Activated CD4-positive, alpha-beta memory T cell treated with anti-CD3 and anti-CD28 coated beads for 36 hours (primary cell): ENCODE measurements around the gene NUP98. TPM values are rescaled to one million over a fixed set of nuclear protein-coding genes. Genes with fewer than 3 reads are reported as not detected.
"Not testable (repeated sequence)": the region's sequence is repeated elsewhere in the genome, so short reads cannot be mapped to it uniquely, and the experiment has no call there.

Experiments used
- CTCF ChIA-PET: fragments of 350-600 bp; sonication (Branson Sonifier 250); formaldehyde crosslinking; loops from one replicate; lab custom pipeline; 2021; ENCODE audit warnings: antibody characterized with exemption, inconsistent platforms; lab: Charles Lee
- POLR2A ChIA-PET: fragments of 350-600 bp; sonication (Branson Sonifier 250); formaldehyde crosslinking; loops from one replicate; lab custom pipeline; 2021; ENCODE audit warnings: antibody characterized with exemption; lab: Charles Lee
- DNase-seq: peaks from one replicate; pipeline ENCODE4 v3.0.0-alpha.2; 2020
- H3K27ac Mint-ChIP-seq: one replicate; pipeline ENCODE4 v1.8.0; 2021; ENCODE audit warnings: mixed read lengths
- H3K27me3 Mint-ChIP-seq: one replicate; pipeline ENCODE4 v1.8.0; 2021; ENCODE audit warnings: mixed read lengths
- H3K36me3 Mint-ChIP-seq: one replicate; pipeline ENCODE4 v1.8.0; 2021; ENCODE audit warnings: mixed read lengths
- H3K4me1 Mint-ChIP-seq: one replicate; pipeline ENCODE4 v1.8.0; 2021; ENCODE audit warnings: low read depth, mixed read lengths
- H3K4me3 Mint-ChIP-seq: one replicate; pipeline ENCODE4 v1.8.0; 2021; ENCODE audit warnings: mild to moderate bottlenecking, mixed read lengths
- H3K9me3 Mint-ChIP-seq: one replicate; pipeline ENCODE4 v1.8.0; 2021; ENCODE audit warnings: mixed read lengths
- intact Hi-C: fragments of 100-400 bp; cut with micrococcal nuclease; formaldehyde crosslinking; loops from one replicate; pipeline ENCODE4 v1.15.1; 2023
- total RNA-seq, 2 experiments: library from RNA; stranded (reverse); gene quantifications; one replicate each; pipeline ENCODE4 v1.2.3, GENCODE V29; 2021

Gene NUP98
- total RNA-seq, 2 experiments from 2014 or later: 90.6 to 104 TPM

- CTCF ChIA-PET: interaction anchor here (1.1 to 2.7 kb wide), 2 partner anchors 17 to 258 kb away, joined by 3 to 9 read pairs; partner anchors contain the start of gene NUP98
- not testable (repeated sequence) for DNase-seq
Observed at GRCh38 chr11:3814832-3815231, 17.5 kb upstream of the NUP98 start.

GRCh38 chr11:3810951-3811350, 13.6 kb upstream of the NUP98 start:
- H3K27ac Mint-ChIP-seq: no peak overlapping the region
- intact Hi-C loops: no loop called here
- H3K27me3 Mint-ChIP-seq: no peaks in the 10 kb centered on the region
- H3K4me1 Mint-ChIP-seq: peaks cover 14% of the 10 kb centered on the region
- H3K9me3 Mint-ChIP-seq: no peaks in the 10 kb centered on the region
- no peak overlapping the region for H3K4me3 Mint-ChIP-seq
- no peak for DNase-seq
- CTCF ChIA-PET: interaction anchor here (1.1 to 5.3 kb wide), 3 partner anchors 25 to 262 kb away, joined by 3 to 40 read pairs (median 3); no protein-coding TSS in a partner anchor
- POLR2A ChIA-PET: interaction anchor here (0.7 to 1.1 kb wide), 3 partner anchors 13 to 43 kb away, joined by 3 read pairs; no protein-coding TSS in a partner anchor
- no peaks in the 10 kb centered on the region for H3K36me3 Mint-ChIP-seq

More at GRCh38 chr11:3814832-3815231, 17.5 kb upstream of the NUP98 start:
- H3K36me3 Mint-ChIP-seq, H3K27ac Mint-ChIP-seq, H3K27me3 Mint-ChIP-seq, H3K9me3 Mint-ChIP-seq, POLR2A ChIA-PET, H3K4me3 Mint-ChIP-seq, H3K4me1 Mint-ChIP-seq, intact Hi-C loops: not testable (repeated sequence)

GRCh38 chr11:3810446-3810845, 13.1 kb upstream of the NUP98 start:
- CTCF ChIA-PET: interaction anchor here (1.1 to 5.3 kb wide), 6 partner anchors 9 to 262 kb away, joined by 3 to 40 read pairs (median 14); no protein-coding TSS in a partner anchor
- no peak for DNase-seq
- Mint-ChIP-seq H3K4me3 (no peak overlapping the region), H3K9me3 (no peaks in the 10 kb centered on the region), H3K4me1 (peaks cover 14% of the 10 kb centered on the region), H3K36me3 (no peaks in the 10 kb centered on the region), H3K27me3 (no peaks in the 10 kb centered on the region), H3K27ac (no peak overlapping the region)
- POLR2A ChIA-PET: interaction anchor here (0.7 to 1.1 kb wide), 3 partner anchors 12 to 44 kb away, joined by 3 read pairs; no protein-coding TSS in a partner anchor
- intact Hi-C loops: no loop called here

GRCh38 chr11:3809624-3809928, 12.2 kb upstream of the NUP98 start:
- Mint-ChIP-seq H3K9me3 (no peaks in the 10 kb centered on the region), H3K4me3 (no peak overlapping the region), H3K36me3 (no peaks in the 10 kb centered on the region), H3K27ac (no peak overlapping the region), H3K27me3 (no peaks in the 10 kb centered on the region), H3K4me1 (peaks cover 14% of the 10 kb centered on the region)
- POLR2A ChIA-PET: interaction anchor here (1.1 kb wide), 1 partner anchor 24 kb away, joined by 3 read pairs; no protein-coding TSS in a partner anchor
- intact Hi-C loops: loop anchor here (1.0 to 5.0 kb wide), 3 partner anchors 24 to 127 kb away; no protein-coding TSS in a partner anchor
- no peak for DNase-seq
- CTCF ChIA-PET: interaction anchor here (1.0 to 5.3 kb wide), 25 partner anchors 10 to 263 kb away, joined by 3 to 40 read pairs (median 6); partner anchors contain the start of genes NUP98 and RHOG

- no peaks in the 10 kb centered on the region for H3K36me3 Mint-ChIP-seq
- H3K9me3 Mint-ChIP-seq: no peaks in the 10 kb centered on the region
- peak overlapping the region; percentile 71 for H3K4me3 Mint-ChIP-seq
- intact Hi-C loops: loop anchor here (1.0 to 5.0 kb wide), 4 partner anchors 12 to 127 kb away; partner anchors contain the start of gene NUP98
- POLR2A ChIA-PET: interaction anchor here (0.6 to 2.5 kb wide), 4 partner anchors 11 to 430 kb away, joined by 3 to 15 read pairs (median 3); partner anchors contain the start of genes NUP98 and ZNF195
- CTCF ChIA-PET: interaction anchor here (0.6 to 5.3 kb wide), 32 partner anchors 10 to 264 kb away, joined by 3 to 40 read pairs (median 6); partner anchors contain the start of genes NUP98 and RHOG
- H3K27me3 Mint-ChIP-seq: no peaks in the 10 kb centered on the region
- peaks cover 18% of the 10 kb centered on the region for H3K4me1 Mint-ChIP-seq
- peak; percentile 64 for DNase-seq
- peak overlapping the region; percentile 21 for H3K27ac Mint-ChIP-seq
Observed at GRCh38 chr11:3808861-3809623, 11.7 kb upstream of the NUP98 start.

- peak within 1 kb of the TSS; percentile 84 for H3K4me3 Mint-ChIP-seq
- no peaks in the 10 kb centered on the region for H3K36me3 Mint-ChIP-seq
- no peaks in the 10 kb centered on the region for H3K9me3 Mint-ChIP-seq
- ChIA-PET CTCF (interaction anchor here (0.6 to 5.3 kb wide), 38 partner anchors 8 to 284 kb away, joined by 3 to 40 read pairs (median 4); partner anchors contain the start of genes NUP98 and RHOG), POLR2A (interaction anchor here (0.6 to 2.5 kb wide), 7 partner anchors 10 to 429 kb away, joined by 3 to 15 read pairs (median 3); partner anchors contain the start of genes NUP98 and ZNF195)
- H3K27ac Mint-ChIP-seq: peak within 1 kb of the TSS; percentile 80
- no peaks in the 10 kb centered on the region for H3K27me3 Mint-ChIP-seq
- H3K4me1 Mint-ChIP-seq: peaks cover 19% of the 10 kb centered on the region
- DNase-seq: peak; percentile 77
- intact Hi-C loops: loop anchor here (1.0 to 5.0 kb wide), 3 partner anchors 11 to 126 kb away; partner anchors contain the start of gene NUP98
Observed at GRCh38 chr11:3807909-3808860, 10.8 kb upstream of the NUP98 start, which contains the start of gene PGAP2. Gene PGAP2 (plus strand): TSS chr11:3808560. CDS start chr11:3811260, 2,700 bp downstream.

- ChIA-PET POLR2A (no interaction called here), CTCF (interaction anchor here (1.0 to 1.1 kb wide), 2 partner anchors 21 to 51 kb away, joined by 3 read pairs; no protein-coding TSS in a partner anchor)
- intact Hi-C loops: no loop called here
- H3K4me3 Mint-ChIP-seq: no peak overlapping the region
- H3K9me3 Mint-ChIP-seq: no peaks in the 10 kb centered on the region
- H3K27me3 Mint-ChIP-seq: no peaks in the 10 kb centered on the region
- H3K36me3 Mint-ChIP-seq: no peaks in the 10 kb centered on the region
- DNase-seq: no peak
- no peak overlapping the region for H3K27ac Mint-ChIP-seq
- H3K4me1 Mint-ChIP-seq: peaks cover 21% of the 10 kb centered on the region
Observed at GRCh38 chr11:3803726-3804495, 6.6 kb upstream of the NUP98 start.

GRCh38 chr11:3802011-3802790, 4.8 kb upstream of the NUP98 start:
- Mint-ChIP-seq H3K9me3 (no peaks in the 10 kb centered on the region), H3K27me3 (no peaks in the 10 kb centered on the region), H3K27ac (no peak overlapping the region), H3K4me3 (no peak overlapping the region), H3K36me3 (no peaks in the 10 kb centered on the region), H3K4me1 (peaks cover 16% of the 10 kb centered on the region)
- POLR2A ChIA-PET: no interaction called here
- no peak for DNase-seq
- intact Hi-C loops: no loop called here
- CTCF ChIA-PET: no interaction called here

- intact Hi-C loops: no loop called here
- no peaks in the 10 kb centered on the region for H3K9me3 Mint-ChIP-seq
- POLR2A ChIA-PET: interaction anchor here (1.0 to 1.1 kb wide), 2 partner anchors 14 to 18 kb away, joined by 3 to 5 read pairs; no protein-coding TSS in a partner anchor
- no peak overlapping the region for H3K4me3 Mint-ChIP-seq
- H3K27ac Mint-ChIP-seq: no peak overlapping the region
- DNase-seq: no peak
- peaks cover 8% of the 10 kb centered on the region for H3K36me3 Mint-ChIP-seq
- no peaks in the 10 kb centered on the region for H3K27me3 Mint-ChIP-seq
- CTCF ChIA-PET: interaction anchor here (0.8 to 3.3 kb wide), 3 partner anchors 8 to 16 kb away, joined by 3 to 40 read pairs (median 4); partner anchors contain the start of gene PGAP2
- H3K4me1 Mint-ChIP-seq: peaks cover 30% of the 10 kb centered on the region
Observed at GRCh38 chr11:3799873-3800272, 2.5 kb upstream of the NUP98 start.

GRCh38 chr11:3799143-3799542, 1.8 kb upstream of the NUP98 start:
- H3K4me1 Mint-ChIP-seq: peaks cover 34% of the 10 kb centered on the region
- no peaks in the 10 kb centered on the region for H3K27me3 Mint-ChIP-seq
- POLR2A ChIA-PET: interaction anchor here (1.0 to 2.0 kb wide), 3 partner anchors 9 to 17 kb away, joined by 3 to 15 read pairs (median 5); partner anchors contain the start of gene PGAP2
- H3K27ac Mint-ChIP-seq: peak overlapping the region; percentile 61
- no peaks in the 10 kb centered on the region for H3K9me3 Mint-ChIP-seq
- H3K4me3 Mint-ChIP-seq: peak overlapping the region; percentile 90
- intact Hi-C loops: no loop called here
- no peak for DNase-seq
- H3K36me3 Mint-ChIP-seq: peaks cover 13% of the 10 kb centered on the region
- CTCF ChIA-PET: interaction anchor here (0.7 to 3.3 kb wide), 5 partner anchors 9 to 311 kb away, joined by 3 to 40 read pairs (median 4); partner anchors contain the start of gene PGAP2
